Measurements from ENCODE around the gene TUBA1C. TPM values are rescaled to one million over a fixed set of nuclear protein-coding genes. Genes with fewer than 3 reads are reported as not detected.

TUBA1C gene
- total RNA-seq, result 52.3 TPM

DNA sequence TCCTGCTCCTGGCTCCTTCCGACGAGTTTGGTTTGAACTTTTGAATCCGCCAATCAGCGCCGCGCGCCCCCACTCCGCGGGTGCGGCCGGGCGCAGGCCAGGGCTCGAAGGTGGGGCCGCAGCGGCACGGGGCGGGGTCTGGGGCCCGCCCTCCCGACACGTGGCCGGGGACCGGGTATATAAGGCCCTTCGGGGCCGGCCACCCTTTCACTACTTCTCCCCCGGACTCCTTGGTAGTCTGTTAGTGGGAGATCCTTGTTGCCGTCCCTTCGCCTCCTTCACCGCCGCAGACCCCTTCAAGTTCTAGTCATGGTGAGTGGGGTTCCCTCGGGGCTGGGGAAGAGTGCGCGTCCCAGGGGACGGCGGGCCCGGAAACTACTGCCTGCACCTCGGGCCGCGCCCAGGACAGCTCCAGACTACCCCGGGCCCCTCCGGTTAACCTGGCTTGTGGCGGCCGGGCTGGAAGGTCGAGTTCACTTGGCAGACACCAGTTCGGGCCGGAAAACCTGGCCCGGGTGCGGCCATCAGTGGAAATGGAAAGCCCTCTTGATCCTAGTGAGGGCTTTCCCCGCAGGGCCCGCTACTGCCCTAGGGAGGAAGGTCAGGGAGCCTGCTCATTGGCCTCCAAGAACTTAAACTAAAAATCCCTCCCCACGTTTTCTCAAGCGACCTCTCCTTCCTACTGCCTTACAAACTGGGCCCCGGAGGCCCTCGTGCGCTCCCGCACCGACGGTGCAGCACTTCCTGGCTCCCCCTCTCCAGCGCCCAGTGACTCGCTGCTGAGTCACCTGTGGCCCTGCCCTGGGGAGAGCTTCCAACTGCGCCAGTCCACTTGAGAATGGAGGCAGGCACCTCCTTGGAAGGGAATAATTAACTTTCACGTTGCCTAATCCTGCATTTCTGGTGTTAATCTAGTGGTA, at the start of gene TUBA1C:
Gene TUBA1C, plus strand, starts transcription at position 210 of the 920 bp plus-strand sequence. Its CDS starts 100 bp downstream, at position 310.
- Histone ChIP-seq H3K4me3 (ENCODE audit: low read length) (peak within 1 kb of the TSS; percentile 85), H3K9me3 (ENCODE audit: low read depth, low read length) (no peaks in the 10 kb centered on the region), H3K27me3 (ENCODE audit: insufficient read depth, low read length) (no peaks in the 10 kb centered on the region), H3K4me1 (ENCODE audit: insufficient read depth, low read length) (peaks cover 61% of the 10 kb centered on the region)

DNA sequence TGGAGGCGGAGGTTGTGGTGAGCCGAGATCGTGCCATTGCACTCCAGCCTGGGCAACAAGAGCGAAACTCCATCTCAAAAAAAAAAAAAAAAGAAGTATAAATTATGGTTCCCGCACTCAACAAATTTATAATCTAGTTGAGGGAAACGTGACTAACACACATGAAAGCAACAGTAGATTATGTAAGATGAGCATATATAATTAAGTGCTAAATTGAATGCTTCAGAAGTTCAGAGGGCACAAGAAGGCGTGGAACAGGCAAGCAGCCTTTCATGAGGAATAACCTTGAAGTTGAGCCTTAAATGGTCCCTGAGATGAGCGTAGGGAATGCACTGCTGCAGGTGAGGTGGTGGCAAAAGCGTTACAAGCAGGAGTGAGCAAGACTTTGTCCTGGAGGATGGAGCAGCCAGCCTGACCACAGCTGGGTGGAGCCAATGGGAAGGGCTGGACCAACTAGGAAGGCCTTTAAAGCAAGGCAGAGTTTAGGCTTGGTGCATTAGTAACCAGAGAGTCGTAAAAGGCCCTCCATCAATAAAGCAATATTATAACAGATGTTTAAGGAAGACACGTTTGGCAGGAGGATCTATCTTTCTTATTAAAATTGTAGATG, 45.4 kb upstream of the TUBA1C start:
- peaks cover 60% of the 10 kb centered on the region for H3K4me1 ChIP-seq (ENCODE audit: insufficient read depth, low read length)
- H3K4me3 ChIP-seq (ENCODE audit: low read length), result no peak overlapping the region
- no peaks in the 10 kb centered on the region for H3K9me3 ChIP-seq (ENCODE audit: low read depth, low read length)
- H3K27me3 ChIP-seq (ENCODE audit: insufficient read depth, low read length), result no peaks in the 10 kb centered on the region

DNA sequence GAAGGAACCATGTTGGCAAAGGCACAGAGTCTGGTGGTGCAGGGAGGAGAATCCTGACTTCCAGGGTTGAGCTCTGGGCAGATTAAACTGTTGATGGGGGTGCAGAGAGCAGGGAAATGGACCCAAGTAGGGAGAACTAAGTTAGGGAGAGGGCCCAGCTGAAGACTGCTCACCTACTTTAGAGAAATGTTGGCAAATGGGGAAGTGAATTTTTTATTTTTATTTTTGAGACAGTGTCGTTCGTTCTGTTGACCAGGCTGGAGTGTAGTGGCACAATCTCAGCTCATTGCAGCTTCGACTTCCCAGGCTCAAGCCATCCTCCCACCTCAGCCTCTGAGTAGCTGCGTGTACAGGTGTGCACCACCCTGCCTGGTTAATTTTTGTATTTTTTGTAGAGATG, 43.9 kb upstream of the TUBA1C start:
- Histone ChIP-seq H3K27me3 (ENCODE audit: insufficient read depth, low read length) (no peaks in the 10 kb centered on the region), H3K4me1 (ENCODE audit: insufficient read depth, low read length) (peaks cover 74% of the 10 kb centered on the region), H3K9me3 (ENCODE audit: low read depth, low read length) (no peaks in the 10 kb centered on the region), H3K4me3 (ENCODE audit: low read length) (no peak overlapping the region)

DNA sequence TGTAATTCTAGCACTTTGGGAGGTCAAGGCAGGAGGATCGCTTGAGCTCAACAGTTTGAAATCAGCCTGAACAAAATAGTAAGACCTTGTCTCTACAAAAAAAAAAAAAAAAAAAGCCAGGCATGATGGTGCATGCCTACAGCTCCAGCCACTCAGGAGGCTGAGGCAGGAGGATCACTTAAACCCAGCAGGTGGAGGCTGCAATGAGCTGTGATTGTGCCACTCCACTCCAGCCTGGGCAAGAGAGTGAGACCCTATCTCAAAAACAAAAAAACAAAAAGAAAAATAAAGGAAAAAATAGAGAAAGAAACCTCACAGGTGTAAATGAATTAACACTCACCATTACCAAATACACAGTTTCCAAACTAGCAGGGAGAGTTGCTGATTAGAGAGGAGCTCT, 41.8 kb upstream of the TUBA1C start:
- no peaks in the 10 kb centered on the region for H3K27me3 ChIP-seq (ENCODE audit: insufficient read depth, low read length)
- H3K4me1 ChIP-seq (ENCODE audit: insufficient read depth, low read length), result peaks cover 74% of the 10 kb centered on the region
- no peaks in the 10 kb centered on the region for H3K9me3 ChIP-seq (ENCODE audit: low read depth, low read length)
- H3K4me3 ChIP-seq (ENCODE audit: low read length), result no peak overlapping the region

DNA sequence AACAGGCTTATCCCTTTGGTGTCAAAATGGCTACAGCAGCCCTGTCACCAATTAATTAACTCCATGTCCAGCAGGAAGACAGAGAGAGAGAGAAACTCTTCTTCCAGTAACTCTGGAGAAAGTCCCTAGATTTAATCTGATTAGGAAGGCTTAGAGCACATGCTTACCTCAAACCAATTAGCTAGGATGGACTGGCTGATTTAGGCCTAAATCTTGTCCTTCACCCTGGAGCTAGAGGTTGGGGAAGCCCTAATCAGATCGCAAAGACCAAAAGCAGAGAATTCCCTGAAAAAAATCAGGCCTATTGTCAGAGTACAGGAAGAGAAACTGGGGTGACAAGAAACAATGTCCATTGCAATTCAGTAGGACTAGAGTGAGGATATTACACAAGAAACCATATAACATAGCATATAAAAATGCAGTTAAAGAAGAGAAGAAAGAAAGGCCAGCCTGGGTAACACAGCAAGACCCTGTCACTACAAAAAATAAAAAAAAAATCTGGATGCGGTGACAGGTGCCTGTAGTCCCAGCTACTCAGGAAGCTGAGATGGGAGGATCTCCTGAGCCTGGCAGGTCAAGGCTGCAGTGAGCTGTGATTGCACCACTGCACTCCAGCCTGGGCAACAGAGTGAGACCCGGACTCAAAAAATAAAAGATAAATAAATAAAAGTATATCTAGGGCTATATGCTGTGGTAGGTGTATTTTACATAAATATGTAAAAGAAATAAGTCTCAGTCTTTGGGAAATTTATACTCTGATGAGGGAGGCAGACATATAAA, 41.1 kb upstream of the TUBA1C start:
- no peaks in the 10 kb centered on the region for H3K9me3 ChIP-seq (ENCODE audit: low read depth, low read length)
- H3K4me1 ChIP-seq (ENCODE audit: insufficient read depth, low read length), result peaks cover 69% of the 10 kb centered on the region
- no peak overlapping the region for H3K4me3 ChIP-seq (ENCODE audit: low read length)
- H3K27me3 ChIP-seq (ENCODE audit: insufficient read depth, low read length), result no peaks in the 10 kb centered on the region

DNA sequence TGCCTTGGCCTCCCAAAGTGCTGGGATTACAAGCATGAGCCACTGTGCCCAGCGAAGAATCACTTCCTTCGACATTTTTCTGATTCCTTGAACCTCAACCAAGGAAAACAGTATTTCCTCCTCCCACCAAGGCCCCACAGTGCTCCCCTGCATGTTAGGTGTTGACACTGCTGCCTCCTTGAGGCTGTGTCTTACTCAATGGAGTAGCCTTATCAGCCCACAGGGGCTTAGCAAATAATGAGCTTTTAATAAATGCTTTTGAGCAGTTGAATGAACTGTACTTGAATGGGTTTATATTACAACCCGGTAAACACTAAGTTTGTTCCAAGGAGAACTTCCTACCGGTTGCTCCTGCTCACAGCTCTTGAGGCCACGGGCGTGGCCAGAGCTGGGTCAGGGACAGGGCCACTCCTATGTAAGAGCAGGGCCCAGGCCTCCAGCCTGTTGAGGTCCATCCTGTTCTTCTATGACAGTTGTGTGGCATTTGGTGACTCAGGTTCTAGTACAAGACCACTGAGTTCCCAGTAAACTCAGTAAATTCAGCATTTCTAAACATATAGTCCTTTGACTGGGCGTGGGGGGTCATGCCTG, 39.2 kb upstream of the TUBA1C start:
- Histone ChIP-seq H3K4me3 (ENCODE audit: low read length) (no peak overlapping the region), H3K9me3 (ENCODE audit: low read depth, low read length) (no peaks in the 10 kb centered on the region), H3K27me3 (ENCODE audit: insufficient read depth, low read length) (no peaks in the 10 kb centered on the region), H3K4me1 (ENCODE audit: insufficient read depth, low read length) (peaks cover 62% of the 10 kb centered on the region)

DNA sequence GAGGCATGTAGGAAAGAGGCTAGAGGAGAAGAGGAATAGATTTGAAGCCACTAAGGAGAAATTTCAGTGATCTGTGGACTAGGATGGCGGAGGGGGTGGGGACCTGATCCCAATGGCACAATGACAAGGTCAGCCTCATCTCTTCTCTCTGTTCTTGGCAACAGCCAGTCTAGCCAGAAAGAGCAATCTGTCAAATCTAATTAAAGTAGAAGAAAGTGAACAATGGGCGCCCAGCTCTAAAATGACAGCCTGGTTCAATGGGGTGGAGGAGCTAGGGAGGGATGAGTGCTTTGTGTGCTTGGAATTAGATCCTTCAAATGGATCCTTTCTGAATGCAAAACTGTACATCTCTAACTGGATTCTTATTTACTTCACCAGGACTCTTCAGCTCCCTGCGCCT, 37.2 kb upstream of the TUBA1C start:
- Histone ChIP-seq H3K4me1 (ENCODE audit: insufficient read depth, low read length) (peaks cover 60% of the 10 kb centered on the region), H3K4me3 (ENCODE audit: low read length) (no peak overlapping the region), H3K9me3 (ENCODE audit: low read depth, low read length) (no peaks in the 10 kb centered on the region), H3K27me3 (ENCODE audit: insufficient read depth, low read length) (no peaks in the 10 kb centered on the region)

DNA sequence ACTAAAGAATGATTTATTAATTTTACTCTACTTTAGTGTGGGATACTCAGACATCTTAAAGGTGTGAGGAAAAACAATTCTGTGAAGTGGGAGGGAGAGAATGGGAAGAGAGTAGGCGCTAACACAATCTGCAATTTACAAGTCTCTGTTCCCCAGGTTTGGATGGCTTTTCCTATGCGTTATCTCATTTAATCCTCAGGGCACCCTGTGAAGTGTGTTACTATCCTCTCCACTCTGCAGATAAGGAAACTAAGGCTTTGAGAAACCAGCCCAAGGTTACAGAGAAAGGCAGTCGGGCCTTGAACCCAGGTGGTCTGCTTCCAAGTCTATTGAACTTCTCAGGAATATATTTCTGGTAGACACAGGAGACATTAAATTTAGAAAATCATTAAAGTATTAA, 36.2 kb upstream of the TUBA1C start:
- Histone ChIP-seq H3K4me1 (ENCODE audit: insufficient read depth, low read length) (peaks cover 60% of the 10 kb centered on the region), H3K9me3 (ENCODE audit: low read depth, low read length) (no peaks in the 10 kb centered on the region), H3K27me3 (ENCODE audit: insufficient read depth, low read length) (no peaks in the 10 kb centered on the region), H3K4me3 (ENCODE audit: low read length) (no peak overlapping the region)

DNA sequence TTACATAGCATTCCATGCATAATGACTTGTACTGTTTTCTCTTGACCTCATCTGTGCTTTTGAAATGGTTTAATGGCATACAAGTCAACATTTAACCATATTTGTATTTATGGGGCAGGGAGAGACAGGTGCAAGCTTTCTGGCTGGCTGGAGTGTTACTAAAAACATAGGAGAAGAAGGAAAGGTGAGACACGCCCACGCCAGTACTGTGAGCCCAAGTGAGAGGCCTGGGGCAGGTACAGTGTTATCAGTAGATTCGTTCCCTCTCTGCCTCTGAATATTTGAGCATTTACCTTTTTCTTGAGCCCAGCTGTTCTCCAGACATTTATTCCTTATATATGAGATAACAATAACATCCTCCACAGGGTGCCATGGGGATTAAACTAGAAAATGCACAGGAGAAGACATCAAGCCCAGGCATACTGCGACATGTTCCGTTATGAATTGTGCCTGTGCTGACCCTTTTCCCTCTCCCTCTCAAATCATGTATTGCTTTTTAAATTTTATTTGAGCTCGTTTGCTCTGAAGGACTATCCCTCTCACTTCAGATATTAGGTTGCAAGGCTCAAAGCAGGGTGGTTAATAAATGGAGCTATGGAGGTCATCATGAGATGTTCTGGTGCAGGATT, 34.6 kb upstream of the TUBA1C start:
- Histone ChIP-seq H3K9me3 (ENCODE audit: low read depth, low read length) (no peaks in the 10 kb centered on the region), H3K4me3 (ENCODE audit: low read length) (no peak overlapping the region), H3K4me1 (ENCODE audit: insufficient read depth, low read length) (peaks cover 52% of the 10 kb centered on the region), H3K27me3 (ENCODE audit: insufficient read depth, low read length) (no peaks in the 10 kb centered on the region)

DNA sequence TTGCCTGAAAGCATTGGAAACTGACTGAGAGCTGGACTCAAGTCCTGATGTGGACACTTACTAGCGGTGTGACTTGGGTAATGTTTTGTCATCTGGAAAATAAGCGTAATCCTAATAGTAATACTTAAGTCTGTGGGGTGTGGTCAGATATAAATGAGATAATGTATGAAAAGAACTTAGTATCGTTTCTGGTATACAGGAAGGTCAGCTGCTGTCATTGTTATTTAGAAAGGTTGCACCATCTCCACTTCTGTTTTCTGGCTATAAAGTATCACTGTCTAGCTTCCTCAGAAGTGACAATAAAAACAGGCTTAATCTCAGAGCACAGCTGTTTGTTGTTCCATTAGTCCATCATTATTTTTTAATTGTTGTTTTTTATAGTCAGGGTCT, 34.1 kb upstream of the TUBA1C start:
- no peaks in the 10 kb centered on the region for H3K9me3 ChIP-seq (ENCODE audit: low read depth, low read length)
- no peaks in the 10 kb centered on the region for H3K27me3 ChIP-seq (ENCODE audit: insufficient read depth, low read length)
- H3K4me1 ChIP-seq (ENCODE audit: insufficient read depth, low read length), result peaks cover 49% of the 10 kb centered on the region
- no peak overlapping the region for H3K4me3 ChIP-seq (ENCODE audit: low read length)

DNA sequence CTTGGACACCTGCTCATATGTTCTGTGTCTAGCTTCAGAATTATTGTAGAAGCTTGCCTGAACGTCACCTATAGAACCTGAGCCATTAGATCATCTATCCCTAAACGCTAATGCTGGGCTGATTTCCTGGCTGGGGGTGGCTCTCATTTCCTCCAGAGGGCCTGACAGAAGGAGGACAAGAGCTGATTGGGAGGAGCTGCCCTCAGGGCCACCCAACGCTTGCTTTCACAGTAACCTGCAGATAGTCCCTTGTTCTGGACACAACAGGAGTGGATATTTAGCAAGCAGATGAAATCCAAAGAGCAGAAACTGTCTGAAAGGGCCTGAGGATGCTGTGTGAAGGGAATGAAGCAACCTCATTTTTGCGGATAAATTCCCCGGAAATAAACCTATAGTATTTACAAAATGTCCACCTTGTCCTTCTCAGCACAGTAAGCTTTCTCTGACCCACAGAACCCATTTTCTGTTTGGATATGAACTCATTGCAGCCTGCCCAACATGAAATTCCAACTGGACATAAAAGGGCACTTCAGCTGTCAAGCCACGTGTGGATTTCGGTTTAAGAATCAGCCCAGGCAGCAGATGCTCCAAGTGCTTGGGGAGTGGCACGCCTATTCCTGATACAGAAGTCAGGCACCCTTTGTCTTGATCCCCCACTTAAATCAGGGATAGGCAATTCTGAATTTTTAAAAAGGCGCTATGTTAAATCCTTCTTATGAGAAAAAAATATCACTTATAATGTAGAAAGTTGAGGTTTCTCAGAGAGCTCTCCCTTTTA, 32.8 kb upstream of the TUBA1C start:
- H3K4me1 ChIP-seq (ENCODE audit: insufficient read depth, low read length), result peaks cover 48% of the 10 kb centered on the region
- no peak overlapping the region for H3K4me3 ChIP-seq (ENCODE audit: low read length)
- no peaks in the 10 kb centered on the region for H3K9me3 ChIP-seq (ENCODE audit: low read depth, low read length)
- H3K27me3 ChIP-seq (ENCODE audit: insufficient read depth, low read length), result no peaks in the 10 kb centered on the region

DNA sequence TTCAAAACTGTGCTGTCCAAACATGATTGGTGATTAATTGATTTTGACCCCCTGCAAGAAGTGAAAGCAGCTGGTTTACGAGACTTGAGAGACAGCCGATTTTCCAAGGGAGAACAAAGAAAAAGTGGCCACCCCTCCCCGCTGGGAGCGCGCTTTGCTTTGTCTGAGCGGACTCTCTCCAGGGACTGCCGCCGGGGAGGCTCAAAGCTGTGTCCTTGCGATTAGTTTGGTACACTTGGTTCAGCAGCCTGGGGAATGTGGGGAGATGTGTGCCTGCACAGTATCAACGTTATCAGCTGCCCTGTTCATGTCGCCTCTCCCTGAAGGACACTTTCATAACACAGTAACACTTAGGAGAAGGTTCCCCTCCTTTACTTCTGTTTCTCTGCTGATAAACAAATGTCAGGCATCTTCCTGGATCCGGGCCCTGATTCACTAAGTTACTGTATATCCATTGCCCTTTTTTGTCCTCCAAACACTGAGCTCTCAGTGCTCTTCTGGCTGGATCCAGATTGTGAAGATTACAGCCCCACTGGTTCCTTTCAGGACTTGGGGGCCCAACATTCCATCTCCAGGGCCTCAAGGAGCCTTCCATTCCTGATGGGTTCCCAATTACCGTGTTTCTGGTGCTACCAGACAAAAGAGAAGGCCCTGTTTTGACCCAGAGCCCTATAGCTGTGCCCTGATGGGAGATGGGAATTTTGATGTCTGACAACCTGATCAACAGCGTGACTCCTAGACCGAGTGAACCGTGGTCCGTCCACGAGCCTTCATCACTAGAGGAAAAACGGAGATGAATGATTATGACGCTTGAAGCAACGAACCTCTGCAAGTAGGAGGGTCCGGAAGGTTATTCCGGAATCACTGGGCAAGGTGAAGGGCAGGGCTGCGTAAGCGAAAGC, 31.7 kb upstream of the TUBA1C start:
- peak overlapping the region; percentile 4 for H3K4me3 ChIP-seq (ENCODE audit: low read length)
- peaks cover 48% of the 10 kb centered on the region for H3K4me1 ChIP-seq (ENCODE audit: insufficient read depth, low read length)
- no peaks in the 10 kb centered on the region for H3K27me3 ChIP-seq (ENCODE audit: insufficient read depth, low read length)
- H3K9me3 ChIP-seq (ENCODE audit: low read depth, low read length), result no peaks in the 10 kb centered on the region

DNA sequence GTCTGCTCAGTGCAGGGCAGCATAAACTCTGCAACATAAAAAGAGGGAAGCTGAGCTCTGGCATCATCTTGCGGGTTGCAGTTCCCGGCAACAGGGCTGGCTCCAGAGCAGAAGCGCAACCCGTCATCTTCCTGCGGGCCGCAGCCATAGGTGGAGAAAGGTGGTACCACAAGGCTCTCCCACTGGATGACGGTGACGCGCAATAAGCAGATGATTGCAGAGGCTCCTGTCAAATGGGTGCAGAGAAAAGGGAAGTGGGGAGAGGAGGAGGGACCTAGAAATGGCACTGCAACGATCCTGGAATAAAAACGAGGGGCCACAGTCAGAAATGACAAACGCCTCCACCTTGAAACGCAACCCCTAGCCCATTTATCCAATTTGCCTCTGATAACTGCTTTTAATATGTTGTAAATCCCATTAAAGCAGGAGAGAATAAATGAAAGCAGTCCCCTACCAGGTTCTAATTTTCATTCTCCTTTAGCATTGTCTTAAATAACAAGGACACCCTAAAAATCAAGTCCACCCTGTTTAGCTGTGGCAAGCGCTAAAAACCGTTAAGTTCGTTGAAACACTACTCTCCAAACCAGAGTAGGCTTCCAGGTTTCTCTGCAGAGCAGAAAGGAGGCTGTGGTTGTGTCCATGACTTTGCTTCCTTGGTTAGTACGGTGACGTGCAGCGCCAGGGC, 30.9 kb upstream of the TUBA1C start:
- no peaks in the 10 kb centered on the region for H3K27me3 ChIP-seq (ENCODE audit: insufficient read depth, low read length)
- H3K4me1 ChIP-seq (ENCODE audit: insufficient read depth, low read length), result peaks cover 48% of the 10 kb centered on the region
- H3K4me3 ChIP-seq (ENCODE audit: low read length), result peak overlapping the region; percentile 59
- H3K9me3 ChIP-seq (ENCODE audit: low read depth, low read length), result no peaks in the 10 kb centered on the region

All from mononuclear cell (primary cell).